ENCODE measurements around the gene PDE8B.

- no peak for TF ChIP-seq CTCF (conservative IDR thresholded peaks at IDR 0.05)
- no peak for TF ChIP-seq EZH2 (IDR thresholded peaks at IDR 0.05; ENCODE audit: low read depth)
These were observed 31.0 kb downstream of the PDE8B start for GRCh38 chr5:77241444-77241843.
